Erythroblast (primary cell): ENCODE results near the gene THRSP.
"Not testable (repeated sequence)": the region's sequence is repeated elsewhere in the genome, so short reads cannot be mapped to it uniquely, and the experiment has no call there.

ENCODE experiments used
- DNase-seq, 2 experiments: peaks; one replicate each; lab custom pipeline; 2025; lab: John Stamatoyannopoulos, UW
- GATA1 ChIP-seq: IDR thresholded peaks from 2 replicates; pipeline ENCODE4 v1.6.1; 2011; ENCODE audit warnings: low read depth, mild to moderate bottlenecking, control low read depth, low read length, moderate library complexity
- POLR2A ChIP-seq: IDR thresholded peaks from 2 replicates; pipeline ENCODE4 v1.6.1; 2011; ENCODE audit warnings: mild to moderate bottlenecking, low read length

The THRSP gene, protein sequence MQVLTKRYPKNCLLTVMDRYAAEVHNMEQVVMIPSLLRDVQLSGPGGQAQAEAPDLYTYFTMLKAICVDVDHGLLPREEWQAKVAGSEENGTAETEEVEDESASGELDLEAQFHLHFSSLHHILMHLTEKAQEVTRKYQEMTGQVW

DNA sequence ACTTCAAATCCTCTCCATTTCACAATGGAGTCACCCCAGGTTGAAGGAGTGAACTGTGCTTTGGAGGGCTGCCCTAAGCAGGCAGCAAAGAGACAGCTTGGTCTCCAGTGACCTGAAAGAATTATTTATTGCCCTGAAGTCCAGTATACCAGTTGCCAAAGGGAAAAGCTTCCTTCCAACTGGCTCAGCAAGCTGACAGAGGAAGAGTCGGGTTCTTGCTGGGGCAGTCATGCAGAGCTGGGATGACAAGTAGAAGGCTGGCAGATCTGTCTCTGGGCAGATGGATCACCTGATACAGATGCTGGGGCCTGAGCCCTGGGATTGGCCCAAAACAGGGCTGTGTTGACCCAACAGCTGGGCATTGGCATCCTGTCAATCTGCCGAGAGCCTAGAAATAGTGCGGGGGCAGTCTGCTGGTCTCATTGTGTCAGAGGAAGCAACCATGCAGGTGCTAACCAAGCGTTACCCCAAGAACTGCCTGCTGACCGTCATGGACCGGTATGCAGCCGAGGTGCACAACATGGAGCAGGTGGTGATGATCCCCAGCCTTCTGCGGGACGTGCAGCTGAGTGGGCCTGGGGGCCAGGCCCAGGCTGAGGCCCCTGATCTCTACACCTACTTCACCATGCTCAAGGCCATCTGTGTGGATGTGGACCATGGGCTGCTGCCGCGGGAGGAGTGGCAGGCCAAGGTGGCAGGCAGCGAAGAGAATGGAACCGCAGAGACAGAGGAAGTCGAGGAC lies at the start of gene THRSP:
THRSP (plus strand) TSS at position 422 of the 742 bp plus-strand sequence; CDS start at position 443, 21 bp downstream.
- TF ChIP-seq GATA1 (no peak), POLR2A (no peak)
- DNase-seq, result no peak

DNA sequence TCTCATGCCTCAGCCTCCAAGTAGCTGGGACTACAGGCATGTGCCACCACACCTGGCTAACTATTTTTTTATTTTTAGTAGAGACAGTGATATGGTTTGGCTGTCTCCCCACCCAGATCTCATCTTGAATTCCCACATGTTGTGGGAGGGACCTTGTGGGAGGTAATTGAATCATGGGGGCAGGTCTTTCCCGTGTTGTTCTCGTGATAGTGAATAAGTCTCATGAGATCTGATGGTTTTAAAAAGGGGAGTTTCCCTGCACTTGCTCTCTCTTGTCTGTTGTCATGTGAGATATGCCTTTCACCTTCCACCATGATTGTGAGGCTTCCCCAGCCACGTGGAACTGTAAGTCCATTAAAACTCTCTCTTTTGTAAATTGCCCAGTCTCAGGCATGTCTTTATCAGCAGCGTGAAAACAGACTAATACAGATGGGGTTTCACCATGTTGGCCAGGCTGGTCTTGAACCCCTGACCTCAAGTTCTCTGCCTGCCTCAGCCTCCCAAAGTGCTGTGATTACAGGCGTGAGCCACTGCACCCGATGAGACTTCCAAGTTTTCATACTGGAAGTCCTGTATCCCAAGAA lies 48.6 kb upstream of the THRSP start:
- peak; percentile 10 to 56 for DNase-seq

DNA sequence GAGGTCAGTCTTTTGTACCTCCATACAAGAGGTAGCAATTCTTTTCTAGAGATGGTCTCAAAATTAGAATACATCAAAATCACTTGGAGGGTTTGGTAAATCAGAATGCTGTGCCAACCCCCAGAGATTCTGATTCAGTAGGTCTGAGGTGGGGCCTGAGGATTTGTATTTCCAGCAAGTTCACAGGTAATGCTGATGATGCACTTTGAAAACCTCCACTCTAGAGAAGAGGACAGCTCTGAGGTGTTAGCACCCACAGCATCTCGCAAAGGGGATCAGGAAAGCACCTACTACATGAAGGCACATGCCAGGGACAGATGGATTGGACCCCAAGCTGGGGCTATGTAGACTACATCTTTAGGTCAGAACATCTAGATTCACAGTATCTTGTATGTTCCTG lies 47.8 kb upstream of the THRSP start:
- no peak for TF ChIP-seq POLR2A
- TF ChIP-seq GATA1, result no peak
- no peak for DNase-seq

- no peak for DNase-seq
- no peak for TF ChIP-seq GATA1
- no peak for TF ChIP-seq POLR2A
Observed at GRCh38 chr11:78019808-78020207, 43.9 kb upstream of the THRSP start.

- no peak for TF ChIP-seq GATA1
- no peak for TF ChIP-seq POLR2A
- no peak for DNase-seq
Observed at GRCh38 chr11:78020246-78020645, 43.4 kb upstream of the THRSP start.

- no peak for DNase-seq
Observed at GRCh38 chr11:78021611-78022010, 42.0 kb upstream of the THRSP start.

DNA sequence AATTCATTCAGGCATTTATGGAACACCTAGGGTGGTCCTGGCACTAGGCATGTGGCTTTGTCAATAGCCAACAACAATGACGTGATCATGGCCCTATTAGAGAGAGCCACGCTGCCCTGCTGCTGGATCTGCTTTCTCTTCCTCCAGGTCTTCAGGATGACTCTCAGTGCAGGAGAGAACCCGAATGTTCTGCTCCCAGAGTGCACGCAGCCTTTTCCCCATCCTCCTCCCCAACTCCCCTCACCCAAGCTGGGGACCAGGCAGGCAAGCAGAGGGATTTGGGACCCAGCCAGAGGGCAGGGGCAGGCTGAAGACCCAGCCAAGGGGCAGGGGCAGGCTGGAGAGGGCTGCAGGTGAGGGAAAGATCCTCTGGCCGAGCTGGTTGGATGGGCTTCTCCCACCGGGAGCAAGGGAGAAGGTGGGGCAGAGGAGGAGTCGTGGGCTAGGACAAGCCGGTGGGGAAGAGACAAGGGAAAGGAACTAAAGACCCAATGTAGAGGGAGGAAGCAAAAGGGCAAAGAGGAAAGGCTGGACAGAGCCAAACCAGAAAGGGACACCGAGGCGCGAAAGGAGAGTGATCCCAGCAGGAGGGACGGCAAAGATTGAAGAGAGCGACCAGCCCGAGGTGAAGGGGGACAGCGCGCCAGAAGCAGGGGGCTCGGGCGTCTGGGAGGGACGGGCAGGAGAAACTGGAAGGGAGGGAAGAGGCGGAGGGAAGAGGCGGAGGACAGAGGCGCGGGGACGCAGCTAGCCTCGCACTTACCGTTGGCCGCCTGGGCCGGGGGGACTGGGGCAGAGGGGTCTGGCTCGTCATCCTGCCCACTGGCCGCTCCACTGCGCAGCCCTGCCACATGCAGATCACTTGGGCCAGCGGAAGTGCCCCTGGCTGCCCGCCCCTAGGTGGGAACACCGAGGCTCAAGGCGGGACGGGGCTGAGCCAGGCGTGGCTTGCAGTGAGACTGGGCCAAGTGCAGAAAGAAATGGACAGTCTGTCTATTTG lies 41.0 kb upstream of the THRSP start, which contains the start of gene KCTD14:
KCTD14 (minus strand) TSS at position 880 of the 1,000 bp plus-strand sequence; CDS start at position 853, 27 bp downstream.
- TF ChIP-seq POLR2A (no peak), GATA1 (no peak)
- peak in 1 of 2 experiments; percentile 15 for DNase-seq

More at GRCh38 chr11:78021611-78022010, 42.0 kb upstream of the THRSP start:
- TF ChIP-seq GATA1, result no peak
- no peak for TF ChIP-seq POLR2A

- TF ChIP-seq POLR2A (no peak), GATA1 (no peak)
- DNase-seq, result no peak
Observed at GRCh38 chr11:78023426-78023825, 40.2 kb upstream of the THRSP start.

DNA sequence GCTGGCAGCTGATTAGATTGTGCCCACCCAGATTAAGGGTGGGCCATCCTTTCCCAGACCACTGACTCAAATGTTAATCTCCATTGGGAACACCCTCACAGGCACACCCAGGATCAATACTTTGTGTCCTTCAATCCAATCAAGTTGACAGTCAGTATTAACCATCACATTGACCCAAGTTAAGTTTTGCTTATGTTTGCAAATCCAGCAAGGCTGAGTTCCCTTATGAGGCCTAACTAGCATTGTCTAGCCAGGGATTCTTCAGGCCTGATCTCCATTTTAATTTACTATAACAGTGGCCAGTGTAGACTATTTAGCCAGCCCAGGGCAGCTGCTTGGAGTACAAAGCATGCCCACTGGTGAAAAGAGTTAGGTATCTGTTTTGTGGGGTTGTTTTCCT lies 38.3 kb upstream of the THRSP start:
- TF ChIP-seq POLR2A, result no peak
- TF ChIP-seq GATA1, result no peak
- no peak for DNase-seq

DNA sequence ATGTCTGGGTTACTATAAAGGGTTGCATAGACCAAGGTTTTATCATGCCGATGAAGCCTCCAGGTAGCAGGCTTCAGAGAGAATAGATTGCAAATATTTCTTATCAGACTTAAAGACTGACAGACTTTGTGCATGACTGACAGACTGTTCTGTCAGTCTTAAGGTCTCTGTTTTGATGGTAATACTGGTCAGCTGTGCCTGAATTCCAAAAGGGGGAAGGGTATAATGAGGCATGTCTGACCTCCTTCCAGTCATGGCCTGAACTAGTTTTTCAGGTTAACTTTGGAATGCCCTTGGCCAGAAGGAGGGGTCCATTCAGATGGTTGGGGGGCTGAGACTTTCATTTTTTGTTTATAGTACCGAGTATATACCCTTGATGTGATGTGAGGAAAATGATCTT lies 35.9 kb upstream of the THRSP start:
- TF ChIP-seq POLR2A (no peak), GATA1 (no peak)
- no peak for DNase-seq

DNA sequence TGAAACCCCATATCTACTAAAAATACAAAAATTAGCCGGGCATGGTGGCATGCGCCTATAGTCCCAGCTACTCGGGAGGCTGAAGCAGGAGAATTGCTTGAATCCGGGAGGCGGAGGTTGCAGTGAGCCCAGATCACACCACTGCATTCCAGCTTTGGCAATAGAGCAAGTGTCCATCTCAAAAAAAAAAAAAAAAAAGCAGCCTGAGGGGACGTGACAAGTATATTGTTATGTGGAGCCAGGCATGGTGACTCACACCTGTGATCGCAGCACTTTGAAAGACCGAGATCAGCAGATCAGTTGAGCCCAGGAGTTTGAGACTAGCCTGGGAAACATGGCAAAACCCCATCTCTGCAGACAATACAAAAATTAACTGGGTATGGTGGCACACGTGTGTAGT lies 35.2 kb upstream of the THRSP start:
- DNase-seq, result not testable (repeated sequence)

DNA sequence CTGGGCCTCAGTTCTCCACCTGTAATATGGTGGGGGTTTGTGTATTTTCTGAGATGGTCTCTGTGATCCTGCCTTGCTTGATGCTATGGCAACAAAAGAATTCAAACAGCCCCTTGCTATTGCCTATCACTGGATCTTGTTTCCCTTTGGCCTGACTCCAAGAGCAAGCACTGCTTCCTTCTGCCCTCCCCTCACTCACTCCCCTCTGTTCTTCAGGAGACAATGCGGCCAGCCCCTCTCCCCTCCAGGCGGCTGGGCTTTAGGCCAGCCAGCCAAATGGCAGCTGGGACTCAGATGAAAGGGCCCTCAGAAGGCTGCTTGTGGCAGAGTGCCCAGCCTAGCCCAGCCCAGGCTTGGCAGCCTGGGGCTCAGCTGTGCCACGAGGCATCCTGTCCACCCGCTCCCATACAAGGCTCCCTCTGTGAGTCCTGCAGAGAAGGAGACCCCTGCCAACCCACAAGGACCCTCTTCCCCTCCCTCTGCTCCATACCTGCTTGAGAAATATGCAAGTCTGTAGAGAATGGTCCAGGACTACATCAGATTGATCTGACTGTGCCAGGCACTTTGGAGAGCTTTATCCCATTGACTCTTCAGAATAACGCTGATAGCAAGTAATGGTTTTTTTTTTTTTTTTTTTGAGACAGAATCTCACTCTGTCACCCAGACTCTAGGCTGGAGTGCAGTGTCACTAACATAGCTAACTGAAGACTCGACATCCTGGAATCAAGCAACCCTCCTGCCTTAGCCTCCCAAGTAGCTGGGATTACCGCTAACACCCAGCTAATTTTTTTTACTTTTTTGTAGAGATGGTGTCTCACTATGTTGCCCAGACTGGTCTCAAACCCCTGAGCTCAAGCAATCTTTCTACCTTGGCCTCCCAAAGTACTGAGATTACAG lies 33.0 kb upstream of the THRSP start:
- no peak for TF ChIP-seq POLR2A
- TF ChIP-seq GATA1, result no peak
- DNase-seq, result no peak

- DNase-seq, result no peak
- TF ChIP-seq GATA1 (no peak), POLR2A (no peak)
Observed at GRCh38 chr11:78031629-78032028, 32.0 kb upstream of the THRSP start.
